ENCODE measurements around the gene UBAP1L. TPM values are rescaled to one million over a fixed set of nuclear protein-coding genes. Genes with fewer than 3 reads are reported as not detected.
"Not testable (repeated sequence)": the region's sequence is repeated elsewhere in the genome, so short reads cannot be mapped to it uniquely, and the experiment has no call there.

Gene UBAP1L
- total RNA-seq, 4 donors from 2014 or later: 2.0 to 8.2 (median 4.4) TPM

- TF ChIP-seq POLR2A (IDR thresholded peaks at IDR 0.05): no peak
- TF ChIP-seq POLR2AphosphoS5 (IDR thresholded peaks at IDR 0.05): no peak
- TF ChIP-seq CTCF (IDR thresholded peaks at IDR 0.05): no peak
- no peak for TF ChIP-seq EP300 (IDR thresholded peaks at IDR 0.05; ENCODE audit: low read depth)
- WGBS, 2 donors (ENCODE audit: low coverage in 1 of 2): 91 to 94% methylated on average over 6 of the region's 6 CpGs
These were observed 39.7 kb upstream of the UBAP1L start for GRCh38 chr15:65154720-65155119.

GRCh38 chr15:65147902-65148301, 32.9 kb upstream of the UBAP1L start:
- intact Hi-C loops (cut with DNase I; ENCODE audit: low total_unique reads): no loop called here
- no peak for DNase-seq
- H3K4me1 ChIP-seq: no peaks in the 10 kb centered on the region
- no peaks in the 10 kb centered on the region for H3K9me3 ChIP-seq
- WGBS, 2 donors (ENCODE audit: low coverage in 1 of 2): 73 to 74% methylated on average over 2 to 3 of the region's 3 CpGs
- TF ChIP-seq POLR2AphosphoS5 (IDR thresholded peaks at IDR 0.05): no peak
- no peak for TF ChIP-seq POLR2A (IDR thresholded peaks at IDR 0.05)
- TF ChIP-seq CTCF (IDR thresholded peaks at IDR 0.05): no peak
- TF ChIP-seq EP300 (IDR thresholded peaks at IDR 0.05; ENCODE audit: low read depth): no peak
- no peak overlapping the region for H3K4me3 ChIP-seq
- H3K27me3 ChIP-seq: no peaks in the 10 kb centered on the region
- H3K36me3 ChIP-seq: peaks cover 0 to 34% (median 14%) of the 10 kb centered on the region in 4 donors
- in situ Hi-C loops (cut with MboI; ENCODE audit: low pct_ligation_motif_present in 1 of 4, low pct_unique_long_range_greater_than_20kb in 1 of 4, low sequenced_read_pairs in 3 of 4): no loop called here
- H3K27ac ChIP-seq: no peak overlapping the region

More at GRCh38 chr15:65154720-65155119, 39.7 kb upstream of the UBAP1L start:
- H3K4me3 ChIP-seq: no peak overlapping the region
- no peaks in the 10 kb centered on the region for H3K4me1 ChIP-seq
- in situ Hi-C loops (cut with MboI; ENCODE audit: low pct_ligation_motif_present in 1 of 4, low pct_unique_long_range_greater_than_20kb in 1 of 4, low sequenced_read_pairs in 3 of 4) (no loop called here), intact Hi-C loops (cut with DNase I; ENCODE audit: low total_unique reads) (no loop called here)
- H3K9me3 ChIP-seq: no peaks in the 10 kb centered on the region
- peaks cover 0 to 87% (median 36%) of the 10 kb centered on the region in 4 donors for H3K36me3 ChIP-seq
- H3K27me3 ChIP-seq: no peaks in the 10 kb centered on the region
- no peak for DNase-seq
- no peak overlapping the region for H3K27ac ChIP-seq

- Histone ChIP-seq H3K9me3 (no peaks in the 10 kb centered on the region), H3K4me3 (no peak overlapping the region), H3K27ac (no peak overlapping the region), H3K27me3 (no peaks in the 10 kb centered on the region), H3K4me1 (no peaks in the 10 kb centered on the region), H3K36me3 (peaks cover 0 to 19% (median 8%) of the 10 kb centered on the region in 4 donors)
- TF ChIP-seq EP300 (IDR thresholded peaks at IDR 0.05; ENCODE audit: low read depth): no peak
- TF ChIP-seq POLR2A (IDR thresholded peaks at IDR 0.05): no peak
- no peak for TF ChIP-seq CTCF (IDR thresholded peaks at IDR 0.05)
- TF ChIP-seq POLR2AphosphoS5 (IDR thresholded peaks at IDR 0.05): no peak
- DNase-seq: no peak
- 57 to 82% methylated on average over 2 to 4 of the region's 4 CpGs for WGBS, 2 donors (ENCODE audit: low coverage in 1 of 2)
- in situ Hi-C loops (cut with MboI; ENCODE audit: low pct_ligation_motif_present in 1 of 4, low pct_unique_long_range_greater_than_20kb in 1 of 4, low sequenced_read_pairs in 3 of 4) (no loop called here), intact Hi-C loops (cut with DNase I; ENCODE audit: low total_unique reads) (no loop called here)
These were observed 31.4 kb upstream of the UBAP1L start for GRCh38 chr15:65146438-65146837.

- intact Hi-C loops (cut with DNase I; ENCODE audit: low total_unique reads); DNase-seq; in situ Hi-C loops (cut with MboI; ENCODE audit: low pct_ligation_motif_present in 1 of 4, low pct_unique_long_range_greater_than_20kb in 1 of 4, low sequenced_read_pairs in 3 of 4); H3K27me3 ChIP-seq; H3K4me1 ChIP-seq; H3K27ac ChIP-seq; H3K36me3 ChIP-seq; H3K4me3 ChIP-seq; H3K9me3 ChIP-seq: not testable (repeated sequence)
- 88 to 91% methylated on average over 4 to 6 of the region's 6 CpGs for WGBS, 2 donors (ENCODE audit: low coverage in 1 of 2)
These were observed 23.6 kb upstream of the UBAP1L start for GRCh38 chr15:65138631-65139030.

- H3K27me3 ChIP-seq; H3K9me3 ChIP-seq; in situ Hi-C loops (cut with MboI; ENCODE audit: low pct_ligation_motif_present in 1 of 4, low pct_unique_long_range_greater_than_20kb in 1 of 4, low sequenced_read_pairs in 3 of 4); intact Hi-C loops (cut with DNase I; ENCODE audit: low total_unique reads); H3K36me3 ChIP-seq; H3K4me1 ChIP-seq; H3K27ac ChIP-seq; DNase-seq; H3K4me3 ChIP-seq: not testable (repeated sequence)
- WGBS, 2 donors (ENCODE audit: low coverage in 1 of 2): 95 to 100% methylated on average over 1 to 4 of the region's 4 CpGs
These were observed 22.9 kb upstream of the UBAP1L start for GRCh38 chr15:65137893-65138292.

- DNase-seq; in situ Hi-C loops (cut with MboI; ENCODE audit: low pct_ligation_motif_present in 1 of 4, low pct_unique_long_range_greater_than_20kb in 1 of 4, low sequenced_read_pairs in 3 of 4); H3K36me3 ChIP-seq; H3K4me3 ChIP-seq; H3K27ac ChIP-seq; intact Hi-C loops (cut with DNase I; ENCODE audit: low total_unique reads); H3K9me3 ChIP-seq; H3K27me3 ChIP-seq: not testable (repeated sequence)
- 95 to 100% methylated on average over 2 to 7 of the region's 7 CpGs for WGBS, 2 donors (ENCODE audit: low coverage in 1 of 2)
- H3K4me1 ChIP-seq: peaks cover 10 to 14% (median 12%) of the 10 kb centered on the region in 4 donors
These were observed 22.1 kb upstream of the UBAP1L start for GRCh38 chr15:65137089-65137488.
